Right ventricle myocardium inferior (tissue), 1 donor: ENCODE data around the gene NTNG2. TPM values are rescaled to one million over a fixed set of nuclear protein-coding genes. Genes with fewer than 3 reads are reported as not detected.
"Not testable (repeated sequence)": the region's sequence is repeated elsewhere in the genome, so short reads cannot be mapped to it uniquely, and the experiment has no call there.

Experiments
- ATAC-seq: fragments of 200-7000 bp; cut with Tn5 transposase; one replicate; pipeline ENCODE4 v1.9.1; 2020; ENCODE audit warnings: mild to moderate bottlenecking, moderate library complexity
- DNase-seq: peaks from one replicate; pipeline ENCODE4 v3.0.0; 2021; ENCODE audit errors: missing footprints
- intact Hi-C: fragments of 100-400 bp; cut with DNase I; formaldehyde crosslinking; loops from one replicate; pipeline ENCODE4 v1.11.0; 2022
- long read RNA-seq: library from polyadenylated mRNA; unstranded; transcript quantifications from one replicate; pipeline ENCODE4 v2.0.0, GENCODE V29; 2021
- total RNA-seq: library from RNA; stranded (reverse); fragmentation: NEBNext Ultra II Directional; extraction: Animal tissue kit (Norgen Biotek cat#: 25700); gene quantifications from one replicate; pipeline ENCODE4 v1.2.1, GENCODE V29; 2021
- donor health status: DM: no; HTN: yes; CAD: no; lungs with severe emphysema.

The NTNG2 gene
- 1.4 TPM for total RNA-seq
- long read RNA-seq, partial matches to known transcripts: 1 of 2 reads
- long read RNA-seq, other reads (novel, unspliced or antisense): 1 of 2 reads

GRCh38 chr9:132161743-132162184, at the start of gene NTNG2:
Gene NTNG2, plus strand, starts transcription at chr9:132162058. Its CDS starts 4,774 bp downstream, at chr9:132166832.
- DNase-seq (no peak), ATAC-seq (no peak)
- intact Hi-C loops: no loop called here

- intact Hi-C loops: no loop called here
- ATAC-seq (peak; percentile 76), DNase-seq (no peak)
These were observed 47.7 kb upstream of the NTNG2 start for GRCh38 chr9:132114102-132114707.

- DNase-seq (no peak), ATAC-seq (no peak)
- intact Hi-C loops: no loop called here
These were observed 45.3 kb upstream of the NTNG2 start for GRCh38 chr9:132116583-132116982.

- intact Hi-C loops: no loop called here
These were observed 44.2 kb upstream of the NTNG2 start for GRCh38 chr9:132117694-132118093.

GRCh38 chr9:132121021-132121420, 40.8 kb upstream of the NTNG2 start:
- intact Hi-C loops: no loop called here
- no peak for ATAC-seq
- no peak for DNase-seq

More at GRCh38 chr9:132117694-132118093, 44.2 kb upstream of the NTNG2 start:
- DNase-seq: no peak
- ATAC-seq: no peak

- intact Hi-C loops: no loop called here
- no peak for DNase-seq
- ATAC-seq: no peak
These were observed 37.1 kb upstream of the NTNG2 start for GRCh38 chr9:132124800-132125199.

- DNase-seq (no peak), ATAC-seq (no peak)
- intact Hi-C loops: no loop called here
These were observed 36.5 kb upstream of the NTNG2 start for GRCh38 chr9:132125361-132125760.

GRCh38 chr9:132125944-132126679, 35.7 kb upstream of the NTNG2 start:
- intact Hi-C loops: no loop called here
- ATAC-seq (no peak), DNase-seq (no peak)

- ATAC-seq (no peak), DNase-seq (no peak)
- intact Hi-C loops: no loop called here
These were observed 35.1 kb upstream of the NTNG2 start for GRCh38 chr9:132126680-132127236.

GRCh38 chr9:132127888-132128534, 33.8 kb upstream of the NTNG2 start:
- no peak for DNase-seq
- ATAC-seq: no peak
- intact Hi-C loops: no loop called here

GRCh38 chr9:132129535-132129934, 32.3 kb upstream of the NTNG2 start:
- intact Hi-C loops: no loop called here
- ATAC-seq (no peak), DNase-seq (no peak)

- intact Hi-C loops, DNase-seq, ATAC-seq: not testable (repeated sequence)
These were observed 27.8 kb upstream of the NTNG2 start for GRCh38 chr9:132134085-132134484.

GRCh38 chr9:132135456-132135855, 26.4 kb upstream of the NTNG2 start:
- ATAC-seq (no peak), DNase-seq (no peak)
- intact Hi-C loops: no loop called here

GRCh38 chr9:132136151-132136780, 25.6 kb upstream of the NTNG2 start:
- no peak for DNase-seq
- no peak for ATAC-seq
- intact Hi-C loops: no loop called here

GRCh38 chr9:132141344-132141947, 20.4 kb upstream of the NTNG2 start:
- no peak for DNase-seq
- intact Hi-C loops: no loop called here
- ATAC-seq: no peak

GRCh38 chr9:132141948-132142594, 19.8 kb upstream of the NTNG2 start:
- ATAC-seq (no peak), DNase-seq (no peak)
- intact Hi-C loops: no loop called here

- intact Hi-C loops: no loop called here
- ATAC-seq (no peak), DNase-seq (no peak)
These were observed 18.9 kb upstream of the NTNG2 start for GRCh38 chr9:132142924-132143323.

- DNase-seq: no peak
- intact Hi-C loops: no loop called here
- no peak for ATAC-seq
These were observed 18.5 kb upstream of the NTNG2 start for GRCh38 chr9:132143359-132143758.
